GM21367 (cell line): ENCODE data around the gene MCM3AP.

Experiments
- ATAC-seq: cut with Tn5 transposase; IDR thresholded peaks from one replicate; pipeline ENCODE4 v1.9.1; 2021; ENCODE audit not compliant: unreplicated experiment

MCM3AP gene

GRCh38 chr21:46285206-46285661 is at the start of gene MCM3AP:
TSS of gene MCM3AP (minus strand) at chr21:46285611. CDS start at chr21:46285286, 325 bp downstream.
- no peak for ATAC-seq

GRCh38 chr21:46334351-46335140 is 49.1 kb upstream of the MCM3AP start:
- ATAC-seq = no peak

GRCh38 chr21:46329796-46330195 is 44.4 kb upstream of the MCM3AP start:
- ATAC-seq = no peak

- no peak for ATAC-seq
These were observed 42.7 kb upstream of the MCM3AP start for GRCh38 chr21:46328151-46328550.

GRCh38 chr21:46327711-46328110 is 42.3 kb upstream of the MCM3AP start:
- ATAC-seq = no peak

- no peak for ATAC-seq
These were observed 40.8 kb upstream of the MCM3AP start for GRCh38 chr21:46326110-46326703.

- no peak for ATAC-seq
These were observed 39.9 kb upstream of the MCM3AP start for GRCh38 chr21:46325073-46325912.

- peak; percentile 34 for ATAC-seq
These were observed 39.1 kb upstream of the MCM3AP start for GRCh38 chr21:46324390-46325072.

GRCh38 chr21:46323710-46324389 is 38.4 kb upstream of the MCM3AP start, which contains the start of the genes C21orf58 and PCNT:
TSS of gene C21orf58 (minus strand) at chr21:46323870. CDS start at chr21:46322738, 1,132 bp downstream.
TSS of gene PCNT (plus strand) at chr21:46324156. CDS start at chr21:46324229, 73 bp downstream.
- ATAC-seq = peak; percentile 63

- ATAC-seq = peak; percentile 5
These were observed 37.9 kb upstream of the MCM3AP start for GRCh38 chr21:46323227-46323709.

GRCh38 chr21:46322351-46323226 is 37.2 kb upstream of the MCM3AP start:
- ATAC-seq = no peak

- no peak for ATAC-seq
These were observed 35.0 kb upstream of the MCM3AP start for GRCh38 chr21:46320331-46320801.

GRCh38 chr21:46319186-46319585 is 33.8 kb upstream of the MCM3AP start:
- ATAC-seq = no peak

GRCh38 chr21:46318464-46318845 is 33.0 kb upstream of the MCM3AP start:
- no peak for ATAC-seq

GRCh38 chr21:46317710-46318463 is 32.5 kb upstream of the MCM3AP start:
- no peak for ATAC-seq

GRCh38 chr21:46316708-46317324 is 31.4 kb upstream of the MCM3AP start:
- no peak for ATAC-seq

GRCh38 chr21:46314441-46315020 is 29.1 kb upstream of the MCM3AP start:
- ATAC-seq = no peak
